Ascending aorta (tissue), 2 donors: ENCODE data around the gene GAREM1. TPM values are rescaled to one million over a fixed set of nuclear protein-coding genes. Genes with fewer than 3 reads are reported as not detected.
"Not testable (repeated sequence)": the region's sequence is repeated elsewhere in the genome, so short reads cannot be mapped to it uniquely, and the experiment has no call there.

Experiments used
- DNase-seq, 2 donors: peaks; one replicate each; pipeline ENCODE4 v3.0.0-alpha.2; 2019; ENCODE audit warnings: low spot score in 2 of 2
- H3K27ac ChIP-seq, 2 donors: fragments of 200-600 bp; sonication (generic); one replicate each; pipeline ENCODE4 v1.5.1; 2016 to 2017; ENCODE audit warnings: mild to moderate bottlenecking in 1 of 2
- H3K27me3 ChIP-seq: fragments of 200-600 bp; sonication (generic); one replicate; pipeline ENCODE4 v1.5.1; 2017
- H3K36me3 ChIP-seq, 2 donors: fragments of 200-600 bp; sonication (generic); one replicate each; pipeline ENCODE4 v1.5.1; 2016
- H3K4me1 ChIP-seq, 2 donors: fragments of 200-600 bp; sonication (generic); one replicate each; pipeline ENCODE4 v1.5.1; 2016 to 2017; ENCODE audit warnings: mild to moderate bottlenecking in 1 of 2
- H3K4me3 ChIP-seq, 2 donors: fragments of 200-600 bp; sonication (generic); one replicate each; pipeline ENCODE4 v1.5.1; 2016 to 2017; ENCODE audit warnings: mild to moderate bottlenecking in 1 of 2
- H3K9me3 ChIP-seq, 2 donors: fragments of 200-600 bp; sonication (generic); one replicate each; pipeline ENCODE4 v1.5.1; 2016
- CTCF ChIP-seq, 3 experiments: fragments of 200-600 bp in 2 of 3; fragments of 450-650 bp in 1 of 3; sonication (generic) in 2 of 3; IDR thresholded peaks; one replicate each; pipeline ENCODE4 v1.5.1; 2016 to 2019; ENCODE audit warnings: antibody characterized with exemption in 3 of 3, mild to moderate bottlenecking in 1 of 3, moderate library complexity in 1 of 3
- intact Hi-C: fragments of 100-400 bp; cut with DNase I; formaldehyde crosslinking; loops from one replicate; pipeline ENCODE4 v1.15.1; 2023
- total RNA-seq: library from RNA; depleted of rRNA; stranded (reverse); fragments of >200 nt; gene quantifications from one replicate; pipeline ENCODE4 v1.1.0, GENCODE V29; 2016

Gene GAREM1
- total RNA-seq, 1 donor from 2014 or later = 8.9 TPM

DNA sequence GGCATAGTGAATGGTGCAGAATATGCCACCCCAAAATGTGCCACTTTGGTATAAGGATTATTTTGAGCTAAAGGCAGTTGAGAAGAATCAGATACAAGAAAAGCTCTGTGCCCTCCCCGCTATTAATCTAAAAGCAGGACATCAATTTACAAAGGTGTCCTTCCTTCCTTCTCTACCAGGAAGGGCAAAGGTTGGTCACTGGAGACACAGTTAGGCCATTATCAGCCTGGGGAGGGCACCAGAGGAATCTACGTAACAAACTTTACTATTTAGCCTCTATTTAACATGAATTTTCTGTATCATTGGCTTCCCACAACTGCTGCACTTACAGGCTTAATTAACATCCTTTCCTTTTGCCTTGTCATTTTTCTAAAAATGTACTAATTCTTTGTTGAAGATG, 228.3 kb downstream of the GAREM1 start:
- Histone ChIP-seq H3K9me3 (no peaks in the 10 kb centered on the region), H3K27ac (no peak overlapping the region), H3K4me3 (no peak overlapping the region), H3K36me3 (no peaks in the 10 kb centered on the region), H3K4me1 (no peaks in the 10 kb centered on the region), H3K27me3 (no peaks in the 10 kb centered on the region)
- TF ChIP-seq CTCF (IDR thresholded peaks at IDR 0.05) = no peak
- DNase-seq = no peak
- intact Hi-C loops = no loop called here

GRCh38 chr18:32238635-32239268, 231.9 kb downstream of the GAREM1 start:
- no peak for TF ChIP-seq CTCF (IDR thresholded peaks at IDR 0.05)
- no peak for DNase-seq

GRCh38 chr18:32237049-32237448, 233.6 kb downstream of the GAREM1 start:
- Histone ChIP-seq H3K36me3 (no peaks in the 10 kb centered on the region), H3K4me3 (no peak overlapping the region), H3K9me3 (peaks cover 0 to 6% of the 10 kb centered on the region in 2 donors), H3K27me3 (no peaks in the 10 kb centered on the region), H3K27ac (no peak overlapping the region), H3K4me1 (no peaks in the 10 kb centered on the region)
- no peak for TF ChIP-seq CTCF (IDR thresholded peaks at IDR 0.05)
- intact Hi-C loops = no loop called here
- DNase-seq = no peak

More at GRCh38 chr18:32238635-32239268, 231.9 kb downstream of the GAREM1 start:
- Histone ChIP-seq H3K27ac (no peak overlapping the region), H3K4me1 (no peaks in the 10 kb centered on the region), H3K9me3 (peaks cover 0 to 3% of the 10 kb centered on the region in 2 donors), H3K36me3 (no peaks in the 10 kb centered on the region), H3K4me3 (no peak overlapping the region), H3K27me3 (no peaks in the 10 kb centered on the region)
- intact Hi-C loops = no loop called here

GRCh38 chr18:32233348-32233747, 237.3 kb downstream of the GAREM1 start:
- DNase-seq, H3K27me3 ChIP-seq, H3K27ac ChIP-seq, H3K36me3 ChIP-seq, intact Hi-C loops, H3K9me3 ChIP-seq, H3K4me1 ChIP-seq, H3K4me3 ChIP-seq: not testable (repeated sequence)

DNA sequence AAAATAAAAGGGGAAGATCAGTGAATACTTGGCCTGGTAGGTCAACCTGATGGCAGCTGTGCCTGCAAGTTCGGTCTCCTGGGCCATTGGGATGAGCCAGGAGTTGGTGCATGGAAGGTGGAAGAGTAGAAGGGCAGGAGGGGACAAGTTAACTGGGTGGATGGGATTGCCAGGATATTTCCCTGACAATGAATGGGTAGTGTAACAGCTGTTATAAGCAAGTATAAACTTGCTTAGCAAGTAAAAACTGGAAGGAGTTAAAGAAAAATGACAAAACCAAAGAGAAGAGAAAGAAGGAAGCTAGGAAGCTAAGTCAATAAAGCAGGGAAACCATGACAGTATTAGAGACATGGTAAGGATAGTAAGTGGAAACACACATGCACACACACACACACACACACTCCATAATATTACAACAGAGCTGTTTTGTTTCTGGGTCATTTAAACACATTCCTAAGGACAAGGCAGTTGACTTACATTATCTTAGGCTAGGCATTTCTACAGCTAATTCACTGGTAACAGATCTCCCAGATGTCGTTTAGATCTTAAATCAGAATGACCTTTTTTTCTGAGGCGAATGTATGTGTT, 251.2 kb downstream of the GAREM1 start:
- Histone ChIP-seq H3K36me3 (no peaks in the 10 kb centered on the region), H3K27me3 (no peaks in the 10 kb centered on the region), H3K27ac (no peak overlapping the region), H3K9me3 (no peaks in the 10 kb centered on the region), H3K4me3 (no peak overlapping the region), H3K4me1 (no peaks in the 10 kb centered on the region)
- no peak for DNase-seq
- TF ChIP-seq CTCF (IDR thresholded peaks at IDR 0.05) = no peak
- intact Hi-C loops = no loop called here

DNA sequence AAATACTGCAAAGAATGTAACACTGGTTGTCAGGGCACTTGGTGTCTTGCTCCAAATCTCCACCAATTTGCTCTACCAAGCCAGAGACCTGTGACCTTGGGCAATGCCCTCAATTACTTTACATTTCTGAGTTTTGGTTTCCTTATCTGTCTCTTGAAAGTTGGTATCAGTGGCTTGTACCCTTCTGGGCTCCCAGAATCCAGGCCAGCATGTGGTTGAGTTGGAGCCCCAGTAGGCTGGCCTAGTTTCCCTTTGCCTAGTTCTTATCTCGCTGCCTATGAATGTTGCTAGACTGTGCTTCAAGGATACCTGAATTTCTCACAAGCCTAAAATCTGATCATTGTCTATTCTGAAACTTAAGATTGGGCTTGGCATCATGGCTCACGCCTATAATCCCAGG, 254.3 kb downstream of the GAREM1 start:
- no peaks in the 10 kb centered on the region for H3K27me3 ChIP-seq
- no peak for DNase-seq
- no peaks in the 10 kb centered on the region for H3K4me1 ChIP-seq
- H3K36me3 ChIP-seq = no peaks in the 10 kb centered on the region
- no peaks in the 10 kb centered on the region for H3K9me3 ChIP-seq
- no peak overlapping the region for H3K27ac ChIP-seq
- no peak for TF ChIP-seq CTCF (IDR thresholded peaks at IDR 0.05)
- H3K4me3 ChIP-seq = no peak overlapping the region
- intact Hi-C loops = no loop called here
